ENCODE measurements around the gene ZBTB40. TPM values are rescaled to one million over a fixed set of nuclear protein-coding genes. Genes with fewer than 3 reads are reported as not detected.

Gene ZBTB40
- total RNA-seq, 2 experiments from 2014 or later, result 14.8 to 15.8 TPM

DNA sequence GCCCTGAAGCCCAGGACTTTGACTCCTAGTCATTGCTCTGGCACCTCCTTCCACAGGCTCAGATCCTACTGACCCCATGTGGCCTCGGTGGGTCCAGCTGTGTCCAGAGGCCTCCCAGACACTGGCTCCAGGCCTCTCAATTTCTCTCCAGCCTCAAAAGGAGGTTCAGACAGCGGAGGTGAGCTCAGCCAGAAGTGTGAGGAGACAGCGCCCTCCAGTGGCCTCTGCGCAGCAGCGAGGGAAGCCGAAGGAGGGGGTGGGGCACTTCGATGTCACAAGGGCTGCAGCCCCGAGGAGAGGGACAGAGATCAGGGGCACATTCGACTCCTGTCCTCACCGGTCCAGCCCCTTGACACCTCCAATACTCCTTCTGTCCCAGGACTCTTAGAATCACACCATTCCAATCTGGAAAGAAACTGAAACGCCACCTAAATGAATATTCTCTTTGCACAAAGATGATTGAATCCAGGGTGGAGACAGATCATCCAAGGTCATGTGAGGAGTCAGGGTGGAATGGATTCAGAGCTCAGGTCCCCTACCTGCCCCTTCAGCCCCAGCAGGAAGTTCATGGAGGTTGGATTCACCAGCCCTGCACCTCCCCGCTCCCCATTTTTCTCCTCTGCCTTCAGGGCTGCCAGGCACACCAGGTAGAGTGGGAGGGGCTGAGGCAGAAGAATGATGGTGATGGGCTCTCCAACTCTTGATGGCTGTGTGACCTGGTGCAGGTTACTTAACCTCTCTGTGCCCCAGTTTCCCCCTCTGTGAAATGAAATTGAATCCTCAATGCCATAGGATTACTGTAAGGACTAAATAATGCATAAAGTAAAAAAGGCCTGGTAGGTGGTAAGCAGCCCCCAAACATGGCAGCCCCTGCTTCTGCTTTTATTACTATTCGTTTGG, 34.8 kb upstream of the ZBTB40 start:
- H3K27ac Mint-ChIP-seq, result no peak overlapping the region
- H3K27me3 Mint-ChIP-seq, result peaks cover 62% of the 10 kb centered on the region
- no peaks in the 10 kb centered on the region for H3K9me3 Mint-ChIP-seq
- H3K4me1 Mint-ChIP-seq, result peaks cover 6% of the 10 kb centered on the region
- DNase-seq, result peak; percentile 75
- H3K36me3 Mint-ChIP-seq, result no peaks in the 10 kb centered on the region
- no peak overlapping the region for H3K4me3 Mint-ChIP-seq

GRCh38 chr1:22417466-22417865, 34.2 kb upstream of the ZBTB40 start:
- H3K27ac Mint-ChIP-seq, result no peak overlapping the region
- H3K4me3 Mint-ChIP-seq, result no peak overlapping the region
- peaks cover 6% of the 10 kb centered on the region for H3K4me1 Mint-ChIP-seq
- peaks cover 65% of the 10 kb centered on the region for H3K27me3 Mint-ChIP-seq
- no peak for DNase-seq
- H3K36me3 Mint-ChIP-seq, result no peaks in the 10 kb centered on the region
- no peaks in the 10 kb centered on the region for H3K9me3 Mint-ChIP-seq

DNA sequence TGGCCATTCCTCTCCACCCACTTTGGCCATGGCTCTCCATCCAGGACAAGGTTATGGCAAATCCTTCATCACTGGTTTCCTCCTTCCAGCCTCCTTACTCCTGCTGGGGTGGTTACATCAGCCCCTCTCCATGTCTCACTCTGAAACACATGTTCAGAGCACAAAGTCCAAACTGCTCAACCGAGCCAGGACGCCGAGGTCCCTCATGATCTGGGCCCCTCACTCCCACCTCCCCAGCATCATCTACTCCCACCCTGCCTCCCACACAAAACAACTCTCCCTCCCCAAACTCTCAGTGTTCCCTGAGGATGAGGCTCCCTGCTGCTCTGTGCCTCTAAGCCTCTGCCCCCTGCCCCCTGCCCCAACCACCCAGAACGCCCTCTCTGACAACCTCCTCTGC, 33.3 kb upstream of the ZBTB40 start:
- DNase-seq, result no peak
- no peak overlapping the region for H3K27ac Mint-ChIP-seq
- peaks cover 6% of the 10 kb centered on the region for H3K4me1 Mint-ChIP-seq
- no peaks in the 10 kb centered on the region for H3K36me3 Mint-ChIP-seq
- no peaks in the 10 kb centered on the region for H3K9me3 Mint-ChIP-seq
- H3K27me3 Mint-ChIP-seq, result peaks cover 64% of the 10 kb centered on the region
- no peak overlapping the region for H3K4me3 Mint-ChIP-seq

DNA sequence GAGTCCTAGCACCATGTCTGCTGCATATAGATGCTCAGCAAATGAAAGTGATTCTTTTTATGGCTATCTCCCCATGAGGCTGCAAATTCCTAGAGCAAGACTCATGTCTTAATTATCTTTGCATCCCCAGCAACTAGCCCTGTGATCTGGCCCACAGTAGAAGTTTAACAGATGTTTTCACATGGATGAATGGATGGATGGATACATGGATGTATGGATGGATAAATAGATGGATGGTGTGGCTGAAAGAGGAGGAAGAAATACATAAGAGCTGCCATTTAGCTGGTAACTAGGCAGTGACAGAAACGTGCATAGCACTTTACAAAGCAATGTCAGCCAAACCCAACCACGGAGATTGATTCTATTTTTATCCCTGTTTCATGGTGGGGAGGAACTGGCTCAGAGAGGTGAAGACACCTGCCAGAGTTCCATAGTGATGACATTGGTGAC, 32.7 kb upstream of the ZBTB40 start:
- peaks cover 64% of the 10 kb centered on the region for H3K27me3 Mint-ChIP-seq
- H3K36me3 Mint-ChIP-seq, result no peaks in the 10 kb centered on the region
- no peak for DNase-seq
- H3K4me1 Mint-ChIP-seq, result peaks cover 6% of the 10 kb centered on the region
- no peak overlapping the region for H3K27ac Mint-ChIP-seq
- H3K4me3 Mint-ChIP-seq, result no peak overlapping the region
- H3K9me3 Mint-ChIP-seq, result no peaks in the 10 kb centered on the region

DNA sequence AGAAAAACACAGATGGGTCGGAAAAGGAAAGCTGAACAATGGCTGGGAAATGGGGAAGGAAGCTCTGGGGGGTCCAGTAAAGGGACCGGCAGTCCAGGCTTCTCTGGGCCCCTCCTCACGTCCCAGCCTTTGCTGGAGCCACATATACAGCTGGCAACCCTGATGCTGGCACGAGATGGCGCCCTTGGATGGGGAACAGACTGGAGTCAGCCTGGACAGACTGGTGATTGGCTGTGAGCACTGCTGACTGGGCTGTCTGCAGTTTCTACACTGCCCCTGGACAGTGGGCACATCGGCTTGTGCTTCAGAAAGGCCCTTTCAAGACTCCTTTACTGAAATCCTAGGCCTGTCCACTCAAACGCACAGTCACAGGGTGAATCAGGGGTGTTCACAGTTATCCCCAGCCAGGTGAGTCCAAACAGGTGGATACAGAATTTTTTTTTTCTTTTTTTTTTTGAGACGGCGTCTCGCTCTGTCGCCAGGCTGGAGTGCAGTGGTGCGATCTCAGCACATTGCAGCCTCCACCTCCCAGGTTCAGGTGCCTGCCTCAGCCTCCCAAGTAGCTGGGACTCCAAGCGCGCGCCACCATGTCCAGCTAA, 31.1 kb upstream of the ZBTB40 start:
- Mint-ChIP-seq H3K27ac (no peak overlapping the region), H3K4me3 (no peak overlapping the region), H3K36me3 (no peaks in the 10 kb centered on the region), H3K27me3 (peaks cover 56% of the 10 kb centered on the region), H3K4me1 (peaks cover 6% of the 10 kb centered on the region), H3K9me3 (no peaks in the 10 kb centered on the region)
- DNase-seq, result peak; percentile 57

- Mint-ChIP-seq H3K4me3 (no peak overlapping the region), H3K4me1 (no peaks in the 10 kb centered on the region), H3K36me3 (no peaks in the 10 kb centered on the region), H3K9me3 (no peaks in the 10 kb centered on the region), H3K27ac (no peak overlapping the region), H3K27me3 (peaks cover 7% of the 10 kb centered on the region)
- DNase-seq, result no peak
Measured at GRCh38 chr1:22426781-22427180, 24.9 kb upstream of the ZBTB40 start.

DNA sequence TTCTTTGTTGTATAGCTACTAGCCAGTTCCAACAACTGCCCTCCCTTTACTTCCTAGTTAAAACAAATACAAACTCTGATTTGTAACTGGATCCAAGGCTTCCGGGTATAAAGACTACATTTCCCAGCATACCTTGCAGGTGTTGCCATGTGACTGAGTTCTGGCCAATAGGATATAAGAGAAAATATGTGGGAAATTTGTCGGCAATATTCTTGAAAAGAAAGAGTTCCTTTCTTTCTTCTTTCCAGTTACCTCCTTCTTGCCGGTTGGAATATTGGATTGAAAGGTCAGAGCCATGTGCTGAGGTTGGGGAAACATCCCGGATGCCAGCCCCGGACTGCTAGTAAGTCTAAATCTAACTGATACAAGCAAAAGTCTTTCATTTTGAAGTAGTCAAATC, 23.0 kb upstream of the ZBTB40 start:
- H3K9me3 Mint-ChIP-seq, result no peaks in the 10 kb centered on the region
- H3K27me3 Mint-ChIP-seq, result peaks cover under 1% of the 10 kb centered on the region
- no peaks in the 10 kb centered on the region for H3K4me1 Mint-ChIP-seq
- H3K36me3 Mint-ChIP-seq, result no peaks in the 10 kb centered on the region
- H3K4me3 Mint-ChIP-seq, result peak overlapping the region; percentile 73
- no peak overlapping the region for H3K27ac Mint-ChIP-seq
- DNase-seq, result no peak

GRCh38 chr1:22431965-22432364, 19.7 kb upstream of the ZBTB40 start:
- no peaks in the 10 kb centered on the region for H3K36me3 Mint-ChIP-seq
- no peaks in the 10 kb centered on the region for H3K4me1 Mint-ChIP-seq
- H3K27me3 Mint-ChIP-seq, result peaks cover 25% of the 10 kb centered on the region
- no peaks in the 10 kb centered on the region for H3K9me3 Mint-ChIP-seq
- no peak overlapping the region for H3K27ac Mint-ChIP-seq
- no peak overlapping the region for H3K4me3 Mint-ChIP-seq
- no peak for DNase-seq

DNA sequence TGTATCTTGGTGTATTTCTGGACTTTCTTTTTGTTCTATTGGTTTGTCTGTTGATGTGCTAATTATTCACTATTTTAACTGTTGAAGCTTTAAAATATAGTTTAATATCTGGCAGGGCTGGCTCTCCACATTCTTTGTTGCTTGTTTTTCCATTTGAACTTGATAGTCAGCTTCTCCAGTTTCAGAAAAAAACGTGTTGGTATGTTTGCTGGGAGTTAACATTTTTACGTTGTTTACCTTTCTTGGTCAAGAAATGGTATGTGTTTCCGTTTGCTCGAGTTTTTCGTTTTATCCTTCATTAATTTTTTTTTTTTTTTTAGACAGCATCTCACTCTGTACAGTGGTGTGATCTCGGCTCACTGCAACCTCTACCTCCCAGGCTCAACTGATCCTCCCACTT, 16.9 kb upstream of the ZBTB40 start:
- H3K27me3 Mint-ChIP-seq, result peaks cover 30% of the 10 kb centered on the region
- no peak overlapping the region for H3K27ac Mint-ChIP-seq
- H3K9me3 Mint-ChIP-seq, result peaks cover 6% of the 10 kb centered on the region
- H3K4me1 Mint-ChIP-seq, result no peaks in the 10 kb centered on the region
- no peak overlapping the region for H3K4me3 Mint-ChIP-seq
- no peak for DNase-seq
- H3K36me3 Mint-ChIP-seq, result no peaks in the 10 kb centered on the region

GRCh38 chr1:22436948-22437347, 14.7 kb upstream of the ZBTB40 start:
- Mint-ChIP-seq H3K9me3 (peaks cover 21% of the 10 kb centered on the region), H3K4me1 (no peaks in the 10 kb centered on the region), H3K27ac (no peak overlapping the region), H3K27me3 (peaks cover 30% of the 10 kb centered on the region), H3K36me3 (no peaks in the 10 kb centered on the region), H3K4me3 (no peak overlapping the region)
- DNase-seq, result no peak

DNA sequence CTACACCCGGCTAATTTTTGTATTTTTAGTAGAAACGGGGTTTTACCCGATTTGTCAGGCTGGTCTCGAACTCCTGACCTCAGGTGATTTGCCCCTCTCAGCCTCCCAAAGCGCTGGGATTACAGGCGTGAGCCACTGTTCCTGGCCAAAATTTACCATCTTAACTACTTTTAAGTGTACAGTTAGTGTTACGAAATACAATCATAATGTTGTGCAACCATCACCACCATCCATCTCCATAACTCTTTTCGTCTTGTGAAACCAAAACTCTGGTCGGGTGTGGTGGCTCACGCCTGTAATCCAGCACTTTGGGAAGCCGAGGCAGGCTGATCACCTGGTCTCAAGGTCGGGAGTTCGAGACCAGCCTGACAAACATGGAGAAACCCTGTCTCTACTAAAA, 14.1 kb upstream of the ZBTB40 start:
- no peaks in the 10 kb centered on the region for H3K36me3 Mint-ChIP-seq

GRCh38 chr1:22440582-22440981, 11.1 kb upstream of the ZBTB40 start:
- no peak for DNase-seq
- peaks cover 3% of the 10 kb centered on the region for H3K4me1 Mint-ChIP-seq
- H3K4me3 Mint-ChIP-seq, result no peak overlapping the region
- H3K9me3 Mint-ChIP-seq, result peaks cover 21% of the 10 kb centered on the region
- H3K36me3 Mint-ChIP-seq, result peaks cover 2% of the 10 kb centered on the region
- peaks cover 22% of the 10 kb centered on the region for H3K27me3 Mint-ChIP-seq
- no peak overlapping the region for H3K27ac Mint-ChIP-seq

More for the DNA sequence above, 14.1 kb upstream of the ZBTB40 start:
- Mint-ChIP-seq H3K27ac (no peak overlapping the region), H3K4me3 (no peak overlapping the region), H3K27me3 (peaks cover 30% of the 10 kb centered on the region), H3K4me1 (no peaks in the 10 kb centered on the region), H3K9me3 (peaks cover 21% of the 10 kb centered on the region)
- no peak for DNase-seq

DNA sequence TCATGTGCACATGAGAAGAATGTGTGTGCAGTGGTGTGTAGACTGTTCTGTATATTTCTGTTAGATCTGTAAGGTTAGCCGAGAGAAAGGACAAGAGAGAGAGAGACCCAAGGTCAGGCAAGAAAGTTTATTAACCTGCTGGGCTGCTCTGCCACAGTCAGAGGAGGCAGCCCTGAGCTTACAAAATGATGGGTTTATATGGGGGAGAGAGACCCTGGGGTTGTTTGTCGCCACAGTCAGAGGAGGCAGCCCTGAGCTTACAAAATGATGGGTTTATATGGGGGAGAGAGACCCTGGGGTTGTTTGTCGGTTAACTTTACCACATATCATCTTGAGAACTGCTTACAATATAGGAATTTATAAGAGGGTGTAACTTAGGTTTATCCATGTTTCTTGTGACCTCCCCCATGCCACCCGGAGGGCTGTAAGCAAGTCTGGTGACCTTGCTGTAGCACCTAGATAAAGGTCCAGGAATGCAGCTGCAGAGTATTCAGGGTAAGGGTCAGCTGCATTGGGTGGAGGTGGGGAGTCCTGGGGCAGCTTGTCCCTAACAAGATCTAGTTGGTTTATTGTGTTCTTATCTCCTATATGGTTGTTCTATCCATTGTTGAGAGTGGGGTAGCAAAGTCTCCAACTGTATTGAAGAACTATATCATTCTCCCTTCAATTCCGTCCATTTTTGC, 9.3 kb upstream of the ZBTB40 start:
- peaks cover 13% of the 10 kb centered on the region for H3K27me3 Mint-ChIP-seq
- DNase-seq, result no peak
- no peak overlapping the region for H3K27ac Mint-ChIP-seq
- H3K4me1 Mint-ChIP-seq, result peaks cover 3% of the 10 kb centered on the region
- H3K4me3 Mint-ChIP-seq, result no peak overlapping the region
- peaks cover 2% of the 10 kb centered on the region for H3K36me3 Mint-ChIP-seq
- H3K9me3 Mint-ChIP-seq, result peaks cover 21% of the 10 kb centered on the region

- Mint-ChIP-seq H3K36me3 (peaks cover 2% of the 10 kb centered on the region), H3K4me1 (peaks cover 3% of the 10 kb centered on the region), H3K27me3 (peaks cover 13% of the 10 kb centered on the region), H3K9me3 (peaks cover 21% of the 10 kb centered on the region), H3K4me3 (no peak overlapping the region), H3K27ac (no peak overlapping the region)
- no peak for DNase-seq
Measured at GRCh38 chr1:22443332-22443731, 8.3 kb upstream of the ZBTB40 start.

GRCh38 chr1:22444856-22445255, 6.8 kb upstream of the ZBTB40 start:
- H3K9me3 Mint-ChIP-seq, result peaks cover 14% of the 10 kb centered on the region
- no peak overlapping the region for H3K4me3 Mint-ChIP-seq
- peaks cover 3% of the 10 kb centered on the region for H3K4me1 Mint-ChIP-seq
- H3K27ac Mint-ChIP-seq, result no peak overlapping the region
- peaks cover 2% of the 10 kb centered on the region for H3K36me3 Mint-ChIP-seq
- H3K27me3 Mint-ChIP-seq, result peaks cover 8% of the 10 kb centered on the region
- DNase-seq, result no peak
